GM11168 (cell line): ENCODE results near the gene ZNF580.

Experiments
- in situ Hi-C: fragments of 300-500 bp; cut with MboI; formaldehyde crosslinking; loops from one replicate; pipeline ENCODE4 v1.12.0; 2022; ENCODE audit warnings: low sequenced_read_pairs; ENCODE audit not compliant: unreplicated experiment

The ZNF580 gene

GRCh38 chr19:55656988-55657747 is 16.4 kb downstream of the ZNF580 start:
- in situ Hi-C loops, result no loop called here

GRCh38 chr19:55658846-55659459 is 18.2 kb downstream of the ZNF580 start:
- in situ Hi-C loops, result no loop called here

- in situ Hi-C loops, result no loop called here
Observed at GRCh38 chr19:55659822-55660221, 19.0 kb downstream of the ZNF580 start.

DNA sequence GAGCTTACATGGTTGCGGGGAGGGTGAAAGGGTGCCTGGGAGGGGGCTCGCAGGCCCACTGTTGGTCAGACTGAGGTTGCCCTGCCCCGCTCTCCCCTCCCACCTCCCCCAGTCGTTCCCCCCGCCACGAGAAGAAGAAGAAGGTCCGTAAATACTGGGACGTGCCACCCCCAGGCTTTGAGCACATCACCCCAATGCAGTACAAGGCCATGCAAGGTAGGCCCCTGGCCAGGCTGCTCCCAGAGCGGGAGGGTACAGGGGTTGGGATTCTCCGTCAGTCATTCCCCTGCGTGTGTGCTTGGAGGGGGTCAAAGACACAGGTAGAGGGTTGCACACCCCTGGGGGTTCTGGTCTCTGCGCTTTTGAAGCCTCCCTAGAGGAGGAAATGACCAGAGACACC is 19.6 kb downstream of the ZNF580 start:
- in situ Hi-C loops, result no loop called here

DNA sequence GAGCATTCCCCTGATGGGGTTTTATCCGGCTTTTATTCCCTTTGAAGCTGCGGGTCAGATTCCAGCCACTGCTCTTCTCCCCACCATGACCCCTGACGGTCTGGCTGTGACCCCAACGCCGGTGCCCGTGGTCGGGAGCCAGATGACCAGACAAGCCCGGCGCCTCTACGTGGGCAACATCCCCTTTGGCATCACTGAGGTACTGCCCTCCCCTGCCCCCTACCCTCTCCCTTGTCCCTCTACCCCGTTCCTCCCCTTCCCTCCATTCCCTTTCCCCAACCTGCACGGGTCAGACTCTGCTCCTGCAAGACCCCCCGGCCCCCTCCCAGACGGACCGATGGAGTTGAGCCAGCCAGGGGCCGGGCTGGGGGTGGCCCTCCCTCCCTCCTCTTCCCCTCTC is 20.2 kb downstream of the ZNF580 start:
- in situ Hi-C loops, result no loop called here

- in situ Hi-C loops, result no loop called here
Observed at GRCh38 chr19:55661826-55662225, 21.0 kb downstream of the ZNF580 start.

DNA sequence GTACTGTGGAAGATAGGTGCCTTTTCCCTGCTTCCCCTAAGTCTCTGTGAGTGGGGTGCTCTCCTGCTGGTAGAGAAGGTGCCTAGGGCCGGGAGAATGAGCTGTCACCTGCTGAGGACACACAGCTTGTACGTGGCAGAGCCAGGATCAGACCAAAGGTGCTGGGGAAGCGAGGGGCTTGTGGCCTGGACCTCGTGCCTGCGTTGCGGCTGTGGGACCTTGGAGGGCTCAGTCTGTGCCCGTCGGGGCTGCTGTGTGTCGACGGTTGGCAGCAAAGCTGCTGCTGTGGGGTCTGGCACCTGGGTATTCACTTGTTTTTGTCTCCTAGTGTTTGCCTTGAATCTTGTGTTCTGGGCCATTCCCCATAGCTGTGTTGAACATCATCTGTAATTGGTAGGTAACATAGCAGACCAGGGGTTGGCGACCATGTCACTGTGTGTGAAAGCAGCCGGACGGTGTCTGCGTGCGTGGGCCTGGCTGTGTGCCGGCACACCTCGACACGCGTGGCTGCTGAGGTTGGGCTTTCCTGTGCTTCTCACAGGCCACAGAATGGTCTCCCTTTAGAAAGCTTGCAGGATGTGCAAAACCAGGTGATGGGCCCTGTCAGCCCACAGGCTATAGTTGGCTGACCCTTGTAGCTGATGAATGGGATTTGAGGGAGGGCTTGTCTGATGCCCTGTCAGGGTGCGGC is 23.2 kb downstream of the ZNF580 start:
- in situ Hi-C loops, result no loop called here

GRCh38 chr19:55666343-55667005 is 25.7 kb downstream of the ZNF580 start:
- in situ Hi-C loops, result no loop called here

- in situ Hi-C loops, result no loop called here
Observed at GRCh38 chr19:55667006-55667381, 26.2 kb downstream of the ZNF580 start.

- in situ Hi-C loops, result no loop called here
Observed at GRCh38 chr19:55667511-55667910, 26.7 kb downstream of the ZNF580 start.

- in situ Hi-C loops, result no loop called here
Observed at GRCh38 chr19:55667958-55668357, 27.2 kb downstream of the ZNF580 start.

- in situ Hi-C loops, result no loop called here
Observed at GRCh38 chr19:55668603-55669348, 28.0 kb downstream of the ZNF580 start.

GRCh38 chr19:55669418-55670279 is 28.8 kb downstream of the ZNF580 start:
- in situ Hi-C loops, result no loop called here

GRCh38 chr19:55670280-55671053 is 29.7 kb downstream of the ZNF580 start:
- in situ Hi-C loops, result no loop called here

DNA sequence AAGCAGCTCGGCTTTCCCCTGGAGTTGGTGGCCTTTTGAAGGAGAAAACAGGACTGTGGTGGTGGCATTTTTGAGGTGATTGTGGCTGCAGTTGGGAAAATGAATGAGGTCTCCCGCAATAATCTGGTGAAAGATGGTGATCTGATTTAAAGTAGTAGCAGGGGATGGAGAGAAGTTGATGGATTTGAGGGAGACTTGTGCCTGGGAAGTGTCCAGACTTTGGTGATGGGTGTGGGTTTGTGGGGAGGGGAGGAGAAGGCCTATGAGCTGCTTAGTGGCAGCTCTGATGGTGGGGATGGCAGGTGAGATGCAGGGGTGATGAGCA is 30.2 kb downstream of the ZNF580 start:
- in situ Hi-C loops, result no loop called here

DNA sequence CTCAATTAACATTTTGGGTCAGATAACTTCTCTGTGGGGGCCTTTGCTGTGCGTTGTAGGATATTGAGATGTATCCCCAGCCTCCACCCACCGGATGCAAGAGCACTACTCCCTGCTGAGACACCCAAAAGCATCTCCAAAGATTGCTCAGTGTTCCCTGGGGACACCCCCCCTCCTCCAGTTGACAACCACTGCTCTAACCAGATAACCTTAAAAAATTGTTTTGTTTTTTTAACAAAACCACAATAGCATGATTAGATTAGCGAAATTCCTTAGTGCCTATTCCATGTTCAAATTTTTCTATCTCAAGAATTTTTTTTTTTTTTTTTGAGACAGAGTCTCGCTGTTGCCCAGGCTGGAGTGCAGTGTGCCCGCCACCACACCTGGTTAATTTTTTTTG is 31.6 kb downstream of the ZNF580 start:
- in situ Hi-C loops, result no loop called here

DNA sequence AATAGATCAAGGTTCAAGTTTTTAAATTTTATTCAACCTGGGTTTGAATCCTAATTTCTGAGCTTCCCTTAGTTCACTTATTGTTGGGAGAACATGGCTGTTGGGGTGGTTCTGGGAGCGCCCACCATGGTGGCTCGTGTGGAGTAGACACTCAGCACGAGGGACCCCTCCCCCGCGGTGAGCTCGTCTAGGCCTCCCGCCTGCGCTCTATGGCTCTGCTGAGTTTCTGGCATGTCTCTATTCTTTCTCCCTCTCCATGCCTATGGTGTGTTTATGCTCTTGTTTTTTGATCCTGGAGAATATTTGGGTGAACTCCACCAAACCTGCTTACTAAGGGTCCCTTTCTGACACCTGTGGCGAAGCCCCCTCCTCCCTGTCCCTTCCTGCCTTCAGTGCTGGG is 32.7 kb downstream of the ZNF580 start:
- in situ Hi-C loops, result no loop called here

GRCh38 chr19:55673889-55674288 is 33.1 kb downstream of the ZNF580 start:
- in situ Hi-C loops, result no loop called here

GRCh38 chr19:55674459-55674840 is 33.6 kb downstream of the ZNF580 start:
- in situ Hi-C loops, result no loop called here
